GM18499 (cell line): ENCODE results near the gene BCKDHA.
A peak's percentile ranks its signal among the peaks of the same experiment; 100 is the strongest.

Source experiments
- ATAC-seq: cut with Tn5 transposase; IDR thresholded peaks from one replicate; pipeline ENCODE4 v1.9.1; 2021; ENCODE audit warnings: moderate number of reproducible peaks; ENCODE audit not compliant: insufficient read depth, unreplicated experiment

Gene BCKDHA

DNA sequence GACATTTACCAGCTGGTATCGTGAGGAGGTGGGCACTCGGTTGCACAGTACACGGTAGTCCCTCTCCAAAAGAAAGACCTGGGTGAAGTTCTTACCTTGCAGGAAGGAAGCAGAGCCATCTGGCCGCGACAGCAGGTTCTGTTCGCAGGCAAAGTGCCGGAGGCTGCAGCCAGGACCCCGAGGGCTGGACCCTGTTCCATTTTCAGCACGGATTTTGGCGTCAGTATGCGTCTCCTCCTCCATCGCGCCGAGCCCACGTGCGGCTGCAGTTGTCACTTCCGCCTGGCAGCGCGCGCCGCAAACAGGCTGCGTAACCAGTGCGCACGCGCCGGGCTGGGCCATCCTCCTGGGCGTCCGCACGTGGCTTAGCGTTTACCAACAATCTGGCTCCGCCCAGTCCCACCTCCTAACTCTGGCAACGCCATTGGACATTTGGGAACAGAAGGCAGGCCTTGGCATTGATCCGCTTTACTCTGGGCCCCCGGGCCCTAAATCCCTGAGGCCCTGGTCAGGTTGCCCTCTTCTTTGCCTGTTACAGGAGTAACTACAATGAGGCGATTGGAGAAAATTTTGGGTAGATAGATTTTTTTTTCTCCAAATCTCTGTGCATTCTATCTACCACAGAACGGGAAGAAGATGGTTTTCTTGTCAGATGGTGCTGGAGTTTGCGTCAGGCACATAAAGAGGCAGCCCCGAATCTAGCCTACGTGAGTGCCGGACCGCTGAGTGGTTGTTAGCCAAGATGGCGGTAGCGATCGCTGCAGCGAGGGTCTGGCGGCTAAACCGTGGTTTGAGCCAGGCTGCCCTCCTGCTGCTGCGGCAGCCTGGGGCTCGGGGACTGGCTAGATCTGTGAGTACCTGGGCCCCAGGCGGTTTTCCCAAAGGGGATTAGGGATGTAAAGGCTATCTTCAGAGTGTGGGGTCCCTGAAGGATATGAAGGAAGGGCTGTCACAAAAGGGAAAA, at the start of gene BCKDHA, which contains the start of gene EXOSC5:
TSS of gene BCKDHA (plus strand) at position 733 of the 964 bp plus-strand sequence. CDS start at position 743, 10 bp downstream.
TSS of gene EXOSC5 (minus strand) at position 274 of the 964 bp plus-strand sequence. CDS start at position 243, 31 bp downstream.
- peak; percentile 89 for ATAC-seq

DNA sequence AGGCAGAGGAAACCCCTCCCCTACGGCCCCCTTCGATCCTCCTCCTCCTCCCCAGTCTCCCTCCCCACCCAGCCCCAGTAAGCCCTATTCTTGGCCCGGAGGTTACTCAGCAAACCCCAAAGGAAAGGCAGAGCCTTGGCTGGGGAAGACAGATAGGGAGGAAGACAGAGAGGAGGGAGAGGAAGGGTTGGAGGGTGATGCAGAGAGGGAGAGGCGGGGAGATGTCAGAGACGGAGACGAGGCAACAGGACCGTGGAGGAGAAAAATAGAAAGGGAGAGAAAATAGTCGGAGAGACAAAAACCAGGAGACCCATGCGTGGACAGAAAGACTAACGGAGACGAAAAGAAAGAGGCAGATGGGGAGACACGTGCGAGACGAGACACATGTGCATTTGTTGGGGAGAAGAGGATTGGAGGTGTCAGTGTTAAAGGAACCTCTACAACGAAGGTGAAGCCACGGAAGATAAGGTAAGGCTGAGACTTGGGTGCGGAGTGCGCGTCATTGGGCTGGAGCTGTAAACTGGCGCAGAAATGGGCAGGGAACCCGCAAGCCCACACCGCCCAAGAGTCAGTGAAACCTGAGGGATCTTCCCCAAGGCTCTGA, 46.8 kb upstream of the BCKDHA start:
- no peak for ATAC-seq

DNA sequence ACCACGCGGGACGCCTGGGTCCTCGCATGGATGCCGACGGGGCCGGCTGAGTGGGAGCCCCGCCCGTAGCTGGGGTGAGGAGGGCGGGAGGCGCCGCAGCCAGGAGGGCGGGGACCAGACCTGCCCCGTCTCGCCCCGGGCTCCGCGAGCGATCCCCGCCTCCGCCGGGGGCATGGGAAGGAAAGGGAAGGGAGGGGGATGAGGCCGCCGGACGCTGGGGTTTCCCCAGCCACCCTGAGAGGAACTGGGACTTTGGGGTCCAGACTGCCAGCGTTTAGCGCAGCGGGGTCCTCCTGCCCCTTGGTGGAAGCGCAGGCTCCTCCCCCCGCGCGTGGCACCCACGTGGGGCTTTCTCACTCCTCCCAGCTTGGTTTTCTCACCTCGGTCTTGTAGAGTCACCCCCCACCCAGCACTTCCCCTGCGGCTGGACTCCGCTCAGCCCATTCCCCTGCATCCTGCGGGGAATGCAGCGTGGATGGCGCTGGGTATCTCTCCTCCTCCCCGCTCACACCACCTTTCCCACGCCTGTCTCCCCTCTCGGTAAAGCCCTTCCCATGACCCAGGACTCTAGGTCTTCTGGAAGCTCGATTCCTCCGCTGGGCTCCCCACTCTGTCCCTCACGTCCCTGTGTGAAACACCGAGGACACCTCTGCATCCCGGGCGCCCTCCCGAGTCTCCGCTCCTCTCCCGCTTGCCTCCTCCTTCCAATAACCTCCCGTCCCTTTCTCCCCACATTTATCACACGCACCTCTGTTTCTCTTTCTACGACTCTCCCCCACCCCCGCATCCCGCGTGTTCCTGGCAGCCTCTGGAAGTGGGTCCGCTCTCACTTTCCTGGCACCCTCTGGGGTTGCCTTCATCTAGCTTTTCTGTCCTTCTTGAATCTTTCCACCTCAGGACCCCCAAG, 46.0 kb upstream of the BCKDHA start:
- no peak for ATAC-seq

DNA sequence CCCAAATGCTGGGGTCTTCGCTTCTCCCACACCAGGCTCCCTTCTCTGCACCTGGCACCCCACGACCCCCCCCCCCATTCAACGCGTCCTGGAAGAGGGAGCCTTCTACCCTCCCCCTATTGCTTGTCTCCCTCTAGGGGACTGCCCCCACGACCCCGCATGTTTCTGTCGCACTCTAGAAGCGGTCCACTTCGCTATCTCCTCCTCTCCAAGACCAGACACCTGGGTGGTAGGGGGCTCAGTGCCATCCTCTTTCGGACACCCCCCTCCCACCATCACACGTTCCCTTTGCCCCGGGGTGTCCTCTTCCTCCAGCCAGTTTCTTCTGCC, 45.4 kb upstream of the BCKDHA start:
- no peak for ATAC-seq

DNA sequence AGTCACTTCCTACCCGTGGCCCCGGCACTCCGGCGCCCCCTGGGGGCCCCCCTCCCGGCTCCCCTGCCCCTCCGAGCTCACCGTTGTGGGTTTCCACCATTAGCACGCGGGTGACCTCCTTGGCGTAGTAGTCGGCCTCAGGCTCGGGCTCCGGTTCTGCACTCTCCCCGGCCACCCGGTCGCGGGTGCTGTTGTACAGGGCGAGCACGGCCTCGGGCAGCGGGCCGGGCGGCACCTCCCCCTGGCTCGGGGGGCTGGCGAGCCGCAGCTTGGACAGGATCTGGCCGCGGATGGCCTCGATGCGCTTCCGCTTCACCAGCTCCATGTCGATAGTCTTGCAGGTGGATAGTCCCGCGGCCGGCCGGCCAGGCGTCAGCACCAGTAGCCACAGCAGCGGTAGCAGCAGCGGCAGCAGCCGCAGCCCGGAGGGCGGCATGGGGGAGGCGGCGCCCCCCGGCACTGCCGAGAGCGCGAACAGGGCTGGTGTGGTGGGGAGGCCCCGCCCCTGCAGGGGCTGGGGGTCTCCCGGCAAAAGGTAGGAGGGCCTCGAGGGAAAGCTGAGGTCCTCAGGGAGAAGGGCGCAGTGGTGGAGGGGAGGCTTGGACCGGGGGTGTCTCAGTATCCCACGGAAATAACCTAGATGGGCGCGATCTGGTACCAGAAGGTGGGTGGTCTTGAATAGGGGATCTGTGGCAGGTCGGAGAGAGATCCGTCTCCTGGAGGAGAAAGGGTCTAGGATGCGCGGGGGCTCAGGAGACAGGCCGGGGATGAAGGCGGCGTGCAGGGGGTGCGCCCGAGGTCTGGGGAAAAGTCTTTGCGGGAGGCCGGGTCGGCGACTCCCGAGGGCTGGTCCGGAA, 44.8 kb upstream of the BCKDHA start:
- no peak for ATAC-seq

DNA sequence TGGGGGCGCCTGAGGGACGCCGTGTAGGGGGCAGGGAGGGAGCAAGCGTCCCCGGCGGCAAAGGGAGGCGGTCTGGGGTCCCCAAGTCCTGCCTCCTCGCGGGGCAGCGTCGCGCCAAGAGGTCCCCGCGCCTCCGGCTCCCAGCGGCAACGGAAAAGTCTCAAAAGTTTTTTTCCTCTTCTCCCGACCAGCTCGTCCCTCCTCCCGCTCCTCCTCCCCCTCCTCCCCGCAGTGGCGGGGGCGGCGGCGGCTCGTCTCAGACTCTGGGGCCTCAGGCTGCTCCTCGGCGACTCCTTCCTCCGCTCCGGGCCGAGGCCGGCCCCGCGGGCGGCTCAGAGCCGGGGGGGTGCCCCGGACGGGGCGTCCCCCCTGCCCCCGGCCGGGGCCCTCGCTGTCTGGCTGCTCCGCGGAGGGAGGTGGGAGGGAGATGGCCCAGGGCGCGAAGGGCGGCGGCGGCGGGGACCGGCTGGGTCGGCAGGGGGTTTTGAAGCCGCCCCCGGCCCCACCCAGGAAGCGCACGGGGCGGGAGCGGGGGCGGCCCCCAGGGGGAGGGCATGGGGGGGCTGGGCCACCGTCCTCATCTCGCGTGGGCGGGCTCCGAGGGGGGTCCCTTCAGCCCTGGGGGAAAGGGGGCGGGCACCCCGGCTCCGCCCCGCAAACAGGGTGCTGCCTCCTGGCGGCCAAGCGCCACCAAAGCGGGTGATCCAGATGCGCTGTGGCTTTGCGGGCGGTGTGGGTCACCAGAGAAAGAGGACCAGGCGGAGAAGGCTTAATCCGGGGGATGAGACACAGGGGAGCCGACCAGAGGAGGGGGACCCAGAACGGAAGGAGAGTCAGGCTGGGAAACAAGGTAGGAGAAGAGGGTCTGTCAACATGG, 43.9 kb upstream of the BCKDHA start, which contains the start of gene TGFB1:
TSS of gene TGFB1 (minus strand) at position 457 of the 877 bp plus-strand sequence. CDS start 878 bp downstream, outside the sequence.
- ATAC-seq = no peak

DNA sequence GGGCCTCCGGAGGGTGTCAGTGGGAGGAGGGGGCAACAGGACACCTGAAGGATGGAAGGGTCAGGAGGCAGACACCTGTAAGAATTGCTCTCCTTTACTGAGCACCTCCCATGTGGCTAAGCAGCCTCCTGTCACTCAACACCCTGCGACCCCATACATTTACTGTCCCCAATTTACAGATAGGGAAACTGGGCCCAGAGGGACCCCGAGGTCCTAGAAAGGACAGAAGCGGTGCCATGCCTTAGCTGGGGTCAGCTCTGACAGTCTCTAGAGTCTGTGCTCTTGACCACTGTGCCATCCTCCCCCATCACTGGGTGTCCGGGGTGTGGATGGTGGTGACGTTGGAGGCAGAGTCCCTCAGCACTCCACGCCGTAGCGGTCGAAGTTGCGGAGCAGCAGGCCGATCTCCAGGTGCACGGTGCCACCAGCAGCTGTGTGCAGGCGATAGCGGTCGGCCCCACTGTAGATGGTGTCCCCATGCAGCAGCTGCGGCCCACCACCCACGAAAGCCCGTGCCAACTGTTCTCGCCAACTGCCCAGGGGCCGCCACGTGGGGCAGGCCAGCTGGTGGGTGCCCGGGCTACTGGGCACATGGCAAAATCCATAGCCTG, 43.2 kb upstream of the BCKDHA start:
- ATAC-seq = no peak

DNA sequence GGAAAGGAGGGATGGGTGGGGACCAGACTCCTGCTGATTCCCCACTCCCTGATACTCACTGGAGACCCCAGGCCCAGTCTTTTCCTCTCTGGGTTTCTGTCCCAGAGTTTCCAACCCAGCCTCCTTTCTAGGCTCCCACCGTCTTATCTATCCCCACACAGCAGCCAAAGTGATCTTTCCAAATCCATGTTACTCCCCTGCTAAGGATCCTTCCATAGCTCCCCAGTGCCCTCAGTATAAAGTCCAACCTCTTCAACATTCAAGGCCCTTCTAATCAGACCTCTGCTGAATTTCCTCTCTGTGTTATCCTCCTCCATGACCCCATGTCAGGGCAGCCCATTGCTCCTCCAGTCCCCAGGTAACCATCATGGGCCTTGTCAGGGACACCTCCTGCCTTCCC, 42.6 kb upstream of the BCKDHA start:
- ATAC-seq = no peak

DNA sequence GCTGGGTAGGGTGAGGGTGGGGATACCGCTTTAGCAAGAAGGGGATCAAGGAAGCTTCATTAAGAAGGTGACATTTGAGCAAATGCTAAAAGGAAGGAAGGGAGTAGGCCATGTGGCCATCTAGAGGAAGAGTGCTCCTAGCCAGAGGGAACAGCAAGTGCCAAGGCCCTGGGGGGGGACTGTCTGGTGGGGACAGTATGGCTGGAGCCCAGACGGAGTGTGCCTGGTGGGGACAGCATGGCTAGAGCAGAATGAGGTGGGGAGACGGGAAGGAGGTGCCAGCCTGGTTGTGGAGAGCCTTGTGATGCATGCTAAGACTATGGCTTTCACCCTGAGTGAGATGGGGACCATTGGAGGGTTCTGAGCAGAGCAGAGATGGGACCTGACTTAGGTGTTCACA, 41.8 kb upstream of the BCKDHA start:
- ATAC-seq = no peak

DNA sequence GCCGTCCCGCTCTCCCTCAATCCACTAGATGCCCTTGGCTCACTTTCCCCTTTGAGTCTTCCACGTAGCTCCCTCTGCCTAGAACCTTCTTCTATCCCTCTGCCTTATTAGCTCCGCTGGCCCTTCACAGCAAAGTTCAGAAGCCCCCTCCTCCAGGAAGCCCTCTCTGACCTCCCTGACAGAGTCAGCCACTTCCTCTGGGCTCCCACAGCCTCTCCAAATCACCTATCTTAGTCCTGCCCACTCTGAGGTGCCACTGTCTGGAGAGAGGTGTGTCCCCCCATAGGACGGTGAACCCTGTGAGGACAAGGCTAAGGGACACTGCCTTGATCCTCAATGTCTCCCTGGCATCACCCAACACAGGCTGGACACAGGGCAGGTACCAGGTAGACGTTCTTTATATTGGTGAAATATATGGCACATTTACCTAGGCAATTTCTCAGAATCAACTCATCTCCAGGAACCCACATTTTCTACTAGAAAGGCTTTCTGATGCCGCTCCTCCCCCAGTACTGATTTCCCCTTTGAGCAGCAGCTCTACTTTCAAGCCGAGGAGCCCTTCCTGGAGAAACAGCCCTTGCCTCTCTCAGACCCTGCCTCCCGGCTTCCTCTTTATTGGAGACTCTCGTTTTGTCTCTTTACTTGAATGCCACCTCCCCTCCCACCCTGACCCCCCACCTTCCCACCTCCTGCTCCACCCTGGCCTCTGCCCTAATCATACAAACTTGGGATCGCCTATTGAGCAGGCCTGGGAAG, 40.5 kb upstream of the BCKDHA start:
- ATAC-seq = no peak

DNA sequence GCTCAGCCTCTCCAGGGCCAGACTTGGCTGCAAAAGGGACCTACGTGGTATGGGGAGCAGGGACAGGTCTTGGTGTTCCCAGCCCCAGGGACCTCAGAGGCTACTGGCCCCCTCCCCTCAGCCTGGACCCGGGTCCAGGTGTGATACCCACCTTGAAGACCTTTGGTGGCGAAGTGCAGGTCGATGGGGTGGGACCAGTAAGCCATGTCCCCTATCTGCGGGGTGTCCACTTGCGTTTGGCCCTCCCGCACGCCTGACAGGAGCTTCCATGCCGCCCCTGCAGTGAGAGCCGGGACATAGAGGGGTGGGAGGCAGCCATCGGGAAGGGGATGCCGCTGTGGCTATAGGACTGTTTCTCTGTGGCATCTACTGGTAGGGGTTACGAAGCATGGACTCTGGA, 39.9 kb upstream of the BCKDHA start:
- no peak for ATAC-seq

DNA sequence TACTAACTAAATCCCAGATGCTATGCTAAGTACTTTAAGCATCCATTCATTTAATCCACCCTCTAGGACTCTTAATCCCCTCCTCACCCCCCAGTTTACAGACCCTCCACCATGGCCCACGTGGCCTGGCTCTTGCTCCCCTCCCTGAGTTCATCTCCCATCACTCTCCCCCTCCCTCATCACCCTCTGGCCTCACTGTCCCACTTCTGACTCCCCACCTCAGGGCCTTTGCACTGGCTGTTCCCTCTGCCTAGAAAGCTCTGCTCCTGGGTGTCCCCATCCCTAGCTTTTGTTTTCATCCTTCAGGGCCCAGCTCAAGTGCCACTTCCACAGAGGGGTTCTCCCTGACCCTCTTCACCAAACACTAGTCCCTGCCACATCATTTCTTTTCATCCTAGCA, 37.9 kb upstream of the BCKDHA start:
- no peak for ATAC-seq

DNA sequence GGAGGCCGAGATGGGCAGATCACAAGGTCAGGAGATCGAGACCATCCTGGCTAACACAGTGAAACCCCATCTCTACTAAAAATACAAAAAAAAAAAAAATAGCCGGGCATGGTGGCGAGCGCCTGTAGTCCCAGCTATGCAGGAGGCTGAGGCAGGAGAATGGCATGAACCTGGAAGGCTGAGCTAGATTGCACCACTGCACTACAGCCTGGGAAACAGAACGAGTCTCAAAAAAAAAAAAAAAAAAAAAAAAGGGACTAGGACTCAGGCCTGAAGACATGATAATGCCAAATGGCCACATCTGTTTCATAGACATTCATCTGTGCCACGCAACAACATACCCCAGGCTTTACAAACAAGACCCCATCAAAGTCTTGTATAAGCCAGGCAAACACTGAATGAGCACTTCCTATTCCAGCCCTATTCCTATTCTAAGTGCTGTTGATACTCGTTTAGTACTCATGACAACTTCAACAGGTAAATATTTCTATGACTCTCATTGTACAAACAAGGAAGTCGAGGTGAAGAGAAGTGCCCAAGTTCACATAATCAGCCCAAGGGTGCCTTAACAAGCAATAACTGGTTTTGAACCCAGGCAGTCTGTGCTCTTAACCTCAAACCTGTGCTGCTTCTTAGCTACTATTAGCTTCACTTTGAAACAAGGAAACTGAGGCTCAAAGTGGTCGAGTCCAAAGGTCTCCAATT, 35.3 kb upstream of the BCKDHA start:
- ATAC-seq = no peak

DNA sequence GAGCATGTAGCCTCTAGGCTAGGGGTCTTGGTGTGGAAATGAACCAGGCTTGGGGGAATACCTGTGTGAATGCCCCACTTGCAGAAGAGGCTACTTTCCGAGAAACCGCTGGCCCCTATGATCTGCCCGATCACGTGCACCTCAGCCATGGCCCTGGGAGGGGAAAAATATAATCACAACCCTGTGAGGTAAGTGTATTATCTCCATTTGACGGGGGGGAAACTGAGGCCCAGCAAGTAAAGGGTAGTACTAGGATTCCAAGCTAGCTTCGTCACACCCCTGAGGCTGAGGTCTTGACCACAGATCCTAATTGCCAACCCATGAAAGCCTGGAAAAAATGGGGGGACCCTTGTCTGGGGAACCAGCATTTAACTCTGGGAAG, 34.3 kb upstream of the BCKDHA start:
- ATAC-seq = no peak

DNA sequence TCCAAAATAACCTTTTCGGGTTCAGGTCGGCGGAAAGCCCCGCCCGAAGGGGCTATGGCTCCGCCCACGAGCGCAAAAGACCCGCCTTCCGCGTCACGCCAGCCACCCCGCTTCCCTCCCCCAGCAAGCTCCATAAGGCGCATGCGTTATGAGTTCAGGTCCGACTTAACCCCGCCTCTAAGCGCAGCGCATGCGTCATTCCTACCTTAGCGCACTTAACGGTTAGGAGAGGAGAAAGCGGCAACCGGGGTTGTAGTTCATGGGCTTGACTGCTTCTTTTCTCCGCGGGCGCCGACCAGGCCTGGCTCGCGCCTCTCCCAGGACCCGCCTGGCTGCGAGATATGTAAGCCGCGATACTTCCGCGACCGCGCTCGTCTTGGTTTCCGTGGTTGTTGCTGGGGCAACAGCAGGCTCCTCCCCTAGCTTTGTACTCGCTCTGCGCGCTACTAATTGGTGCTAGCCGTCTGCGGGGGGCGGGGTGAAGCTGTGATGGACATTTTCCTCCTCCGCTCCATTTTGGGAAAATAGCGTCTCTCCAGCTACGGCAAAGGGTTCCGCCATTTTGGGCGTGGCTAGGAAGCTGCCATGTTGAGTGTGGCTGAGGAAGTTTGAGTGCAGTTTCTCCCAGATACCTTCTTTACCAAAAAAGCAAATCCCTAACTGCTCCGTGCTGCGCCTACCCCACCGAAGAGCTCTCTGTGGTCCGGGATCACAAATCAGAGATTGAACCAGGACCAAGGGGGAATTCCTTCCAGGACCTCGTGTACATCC, 33.7 kb upstream of the BCKDHA start, which contains the start of gene B9D2:
TSS of gene B9D2 (minus strand) at position 397 of the 771 bp plus-strand sequence. CDS start 630 bp downstream, outside the sequence.
- ATAC-seq = peak; percentile 67
